NCI-H1417 treated with DMSO at 0.1 percent for 48 hours (cell line): ENCODE data around the gene XPO6.

ENCODE experiments used
- DNase-seq: peaks from one replicate; lab custom pipeline; 2025; lab: John Stamatoyannopoulos, UW

XPO6 gene

DNA sequence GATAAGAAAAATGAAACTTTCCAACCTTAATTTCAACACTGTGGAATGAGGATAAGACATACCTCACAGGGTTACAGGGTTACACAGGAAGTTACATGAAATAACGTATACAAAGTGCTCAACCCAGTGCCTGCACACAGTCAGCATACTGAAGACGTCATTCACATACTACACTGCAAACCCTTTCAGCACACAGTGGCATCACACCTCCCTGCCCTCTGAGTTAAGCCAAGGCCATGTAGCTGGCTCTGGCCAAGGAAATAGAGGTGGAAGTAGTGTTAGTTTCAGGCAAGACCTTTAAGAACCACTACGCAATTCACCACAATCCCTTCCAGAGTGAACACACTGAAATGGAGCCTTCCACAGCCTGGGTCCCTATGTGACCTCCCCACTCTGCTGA lies 101.7 kb downstream of the XPO6 start:
- DNase-seq = no peak

GRCh38 chr16:28108590-28109247 lies 103.0 kb downstream of the XPO6 start:
- no peak for DNase-seq

DNA sequence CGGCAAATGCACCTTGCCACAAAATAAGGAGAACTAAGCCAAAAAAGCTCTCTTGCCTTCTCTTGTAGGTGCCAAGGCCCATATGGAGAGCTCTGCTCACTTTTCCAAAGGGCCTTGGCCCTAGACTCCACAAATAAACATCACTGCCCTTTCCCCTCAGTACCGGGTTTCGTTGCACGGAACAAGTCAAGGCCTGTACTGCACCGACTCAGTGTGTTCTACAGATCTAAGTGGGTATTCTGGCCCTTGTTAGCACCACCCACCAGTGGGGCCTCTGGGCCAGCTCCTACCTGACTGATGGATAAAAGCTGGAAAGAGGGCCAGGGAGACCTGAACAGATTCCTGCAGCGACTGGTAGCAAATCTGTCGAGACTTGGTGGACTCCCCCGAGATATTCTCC lies 104.5 kb downstream of the XPO6 start:
- DNase-seq = no peak

GRCh38 chr16:28106467-28107215 lies 105.1 kb downstream of the XPO6 start:
- DNase-seq = peak; percentile 57

GRCh38 chr16:28105954-28106353 lies 105.8 kb downstream of the XPO6 start:
- no peak for DNase-seq

GRCh38 chr16:28105297-28105696 lies 106.5 kb downstream of the XPO6 start:
- no peak for DNase-seq

DNA sequence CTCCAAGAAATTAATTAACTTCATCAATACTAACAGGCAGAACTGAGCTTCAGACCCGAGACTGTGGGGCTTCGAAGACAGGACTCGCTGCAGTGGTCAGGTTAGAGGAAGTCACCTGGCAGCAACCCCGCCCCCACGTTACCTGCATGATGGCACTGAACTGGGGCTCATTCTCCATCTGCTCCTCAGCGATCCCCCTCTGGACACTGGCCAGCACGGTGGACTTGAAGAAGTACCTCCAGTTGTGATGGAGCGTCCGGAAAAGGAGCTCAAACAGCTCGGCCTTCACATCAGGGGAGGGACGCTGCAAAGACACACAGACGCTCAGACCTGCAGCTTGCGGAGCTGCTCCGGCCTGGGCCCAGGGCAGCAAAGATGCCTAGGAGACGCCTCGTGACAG lies 107.4 kb downstream of the XPO6 start:
- DNase-seq = no peak

- no peak for DNase-seq
Measured at GRCh38 chr16:28103516-28104170, 108.1 kb downstream of the XPO6 start.

GRCh38 chr16:28101533-28101890 lies 110.3 kb downstream of the XPO6 start:
- DNase-seq = no peak

DNA sequence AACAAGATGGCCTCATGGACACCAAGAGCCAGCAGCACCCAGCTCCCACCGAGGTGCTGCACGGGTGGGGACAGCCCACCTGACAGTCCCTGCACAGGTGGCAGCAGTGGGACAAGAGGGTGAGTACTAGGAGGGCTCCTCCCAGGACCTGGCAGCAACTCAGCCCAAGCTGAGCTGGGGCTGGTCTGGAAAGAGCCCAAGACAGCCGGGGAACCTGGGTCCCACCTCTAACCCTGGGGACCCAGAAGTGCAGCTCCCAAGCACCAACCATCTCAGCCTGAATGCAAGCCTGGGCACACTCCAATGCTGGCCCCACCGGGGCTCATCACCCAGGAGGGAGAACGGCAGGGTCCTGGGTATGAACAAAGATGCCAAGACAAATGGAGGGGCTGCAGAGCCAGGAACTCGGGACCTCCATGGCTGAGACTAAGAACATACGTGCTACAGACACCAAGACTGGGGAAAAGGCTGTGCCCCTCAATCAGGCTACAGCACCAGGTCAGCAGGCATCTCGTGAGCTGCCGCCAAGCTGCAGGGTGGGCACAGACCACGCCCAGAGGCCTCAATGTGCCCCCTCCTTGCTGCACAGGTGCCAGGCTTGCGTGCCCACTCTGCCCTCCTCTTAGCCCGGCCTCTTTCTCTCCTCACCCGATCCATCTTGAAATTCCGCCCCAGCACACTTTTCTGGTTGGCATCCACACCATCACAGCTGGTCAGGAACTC lies 110.8 kb downstream of the XPO6 start:
- no peak for DNase-seq

GRCh38 chr16:28098959-28099945 lies 112.5 kb downstream of the XPO6 start:
- no peak for DNase-seq

DNA sequence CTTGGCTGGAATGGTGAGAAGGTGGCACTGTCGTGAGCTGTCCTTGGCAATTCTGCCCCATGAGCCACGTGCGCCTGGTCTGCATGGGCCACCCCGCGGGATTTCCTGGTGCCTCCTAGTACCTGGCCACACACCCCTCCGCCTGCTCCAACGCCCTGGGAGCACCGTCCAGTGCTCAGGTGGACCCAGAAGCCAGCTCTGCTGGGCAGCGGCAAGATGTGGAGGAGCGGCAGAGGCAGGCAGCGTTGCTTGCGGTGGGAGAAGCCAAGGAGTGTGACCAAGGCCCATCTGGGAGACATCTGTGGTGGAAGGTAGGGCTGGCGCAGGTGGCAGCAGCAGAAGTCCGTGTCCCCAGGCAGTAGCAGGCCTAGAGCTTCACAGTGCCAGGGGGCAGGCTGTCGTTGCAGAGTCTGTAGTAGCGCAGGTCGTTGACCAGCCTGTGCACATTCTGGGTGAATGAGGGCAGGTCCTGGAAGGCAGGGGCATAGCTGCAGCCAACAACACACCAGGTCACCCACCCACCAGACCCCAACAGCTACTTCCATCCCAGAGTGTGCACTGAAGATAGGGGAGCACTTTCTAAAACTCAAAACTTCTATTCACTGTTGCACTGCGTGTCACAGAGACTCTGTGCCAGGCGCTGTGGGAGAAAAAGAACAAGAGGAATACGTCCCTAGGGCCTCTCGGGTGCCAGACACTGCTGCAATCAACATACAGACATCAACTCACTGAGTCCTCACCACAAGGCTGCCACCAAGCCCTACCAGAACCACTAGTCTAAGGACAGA lies 113.4 kb downstream of the XPO6 start:
- DNase-seq = no peak

GRCh38 chr16:28096983-28097899 lies 114.5 kb downstream of the XPO6 start:
- DNase-seq = no peak

GRCh38 chr16:28093385-28093725 lies 118.4 kb downstream of the XPO6 start:
- no peak for DNase-seq

DNA sequence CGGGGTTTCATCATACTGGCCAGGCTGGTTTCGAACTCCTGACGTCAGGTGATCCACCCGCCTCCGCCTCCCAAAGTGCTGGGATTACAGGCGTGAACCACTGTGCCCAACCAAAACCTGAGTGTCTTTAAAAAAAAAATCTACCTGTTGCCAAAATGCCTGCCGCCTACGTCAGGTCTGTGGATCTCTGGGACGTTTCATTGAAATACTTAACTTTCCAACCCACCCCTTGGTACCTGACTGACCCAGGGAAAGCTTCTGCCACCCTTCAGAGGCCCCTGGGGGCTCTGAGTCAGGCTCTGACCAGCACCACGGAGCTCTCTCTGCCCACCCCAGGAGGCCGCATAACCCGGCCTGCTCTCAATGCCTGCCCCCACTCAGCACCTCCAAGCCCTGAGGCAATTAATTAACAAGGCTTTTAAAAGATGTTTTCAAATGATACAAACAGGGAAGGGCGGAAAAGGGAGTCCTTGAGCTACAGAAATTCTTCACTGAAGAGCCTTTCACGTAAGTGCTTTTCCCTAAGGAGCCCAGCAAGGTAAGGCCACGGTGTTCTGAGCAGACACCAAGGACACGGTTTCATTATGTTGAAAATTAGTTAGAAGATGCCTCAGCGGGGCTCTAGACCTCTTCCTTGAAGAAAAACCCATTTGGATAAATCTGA lies 118.9 kb downstream of the XPO6 start:
- DNase-seq = no peak

DNA sequence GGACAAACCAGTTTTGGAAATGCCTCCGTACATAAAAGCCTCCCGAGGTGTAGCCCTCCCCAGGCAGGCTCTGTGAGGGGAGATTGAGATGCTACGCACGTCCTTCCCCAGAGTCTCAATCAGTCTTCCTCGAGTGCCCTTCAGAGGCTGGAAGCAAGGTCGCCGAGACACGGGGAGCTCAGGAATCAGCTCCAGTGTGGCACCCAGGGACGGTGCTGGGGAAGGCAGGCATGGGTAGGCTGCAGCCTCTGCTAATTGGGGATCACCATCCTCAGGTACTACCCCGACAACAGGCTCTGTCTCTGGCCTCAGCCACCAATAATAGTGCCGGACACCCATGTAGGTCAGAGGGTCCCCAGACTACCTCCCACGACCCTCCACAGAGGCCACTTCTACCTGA lies 120.1 kb downstream of the XPO6 start:
- DNase-seq = no peak

DNA sequence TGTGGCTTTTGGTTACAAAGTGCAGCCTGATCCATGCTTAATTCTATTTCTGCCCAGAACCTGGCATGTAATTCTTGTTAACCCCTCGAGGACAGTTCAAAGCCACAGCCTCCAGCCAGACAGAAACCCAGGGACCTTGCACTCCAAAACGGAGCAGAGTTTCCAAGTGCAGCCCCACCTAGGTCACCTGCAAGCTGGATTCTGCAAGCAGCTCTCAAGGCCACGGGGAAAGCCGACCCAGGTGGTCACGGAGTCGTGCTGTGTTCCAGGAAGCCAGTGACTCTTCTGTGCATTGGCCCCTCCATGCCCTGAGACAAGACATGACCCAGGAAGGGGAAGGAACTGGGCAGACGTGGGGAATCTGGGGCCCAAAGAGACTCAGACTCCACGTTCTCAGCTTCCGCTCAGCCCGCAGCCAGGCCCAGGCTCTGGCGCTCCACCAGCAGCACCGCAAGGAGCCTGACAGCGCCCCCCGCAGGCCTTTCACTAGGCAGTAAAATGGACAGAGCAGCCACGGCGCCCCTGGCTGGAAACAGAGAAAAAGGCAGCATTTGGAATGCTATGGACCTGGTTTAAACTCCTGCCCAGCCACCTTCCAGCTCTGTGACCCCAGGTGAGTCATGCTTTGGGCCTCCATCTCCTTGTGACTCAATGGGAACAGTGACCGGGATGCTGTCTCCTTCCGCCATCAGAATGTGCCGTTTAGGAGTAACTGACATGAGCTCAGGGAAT lies 121.0 kb downstream of the XPO6 start:
- no peak for DNase-seq

- no peak for DNase-seq
Measured at GRCh38 chr16:28089992-28090365, 121.8 kb downstream of the XPO6 start.
